Epithelial cell of esophagus (primary cell): ENCODE results near the gene LRRC3C.
"Not testable (repeated sequence)": the region's sequence is repeated elsewhere in the genome, so short reads cannot be mapped to it uniquely, and the experiment has no call there.

ENCODE experiments used
- DNase-seq: peaks from one replicate; pipeline ENCODE4 v3.0.0; 2010; ENCODE audit warnings: low read depth
- H3K4me3 ChIP-seq: 2 replicates; pipeline ENCODE4 v1.5.1; 2011; ENCODE audit warnings: mild to moderate bottlenecking, low read length, control low read depth
- TF ChIP-seq, protein P1 (sequence below): IDR thresholded peaks from 2 replicates; pipeline ENCODE4 v1.5.1; 2011; ENCODE audit warnings: low read depth, mild to moderate bottlenecking, low read length, control low read depth, inconsistent platforms; ENCODE audit not compliant: insufficient read depth; ENCODE audit errors: missing control alignments

Gene LRRC3C, protein sequence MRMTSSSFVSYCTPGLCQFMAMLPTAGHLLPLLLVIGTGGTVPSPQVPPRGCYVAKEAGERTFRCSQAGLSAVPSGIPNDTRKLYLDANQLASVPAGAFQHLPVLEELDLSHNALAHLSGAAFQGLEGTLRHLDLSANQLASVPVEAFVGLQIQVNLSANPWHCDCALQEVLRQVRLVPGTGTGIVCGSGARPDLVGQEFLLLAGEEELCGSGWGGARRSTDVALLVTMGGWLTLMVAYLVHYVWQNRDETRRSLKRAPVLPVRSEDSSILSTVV

DNA sequence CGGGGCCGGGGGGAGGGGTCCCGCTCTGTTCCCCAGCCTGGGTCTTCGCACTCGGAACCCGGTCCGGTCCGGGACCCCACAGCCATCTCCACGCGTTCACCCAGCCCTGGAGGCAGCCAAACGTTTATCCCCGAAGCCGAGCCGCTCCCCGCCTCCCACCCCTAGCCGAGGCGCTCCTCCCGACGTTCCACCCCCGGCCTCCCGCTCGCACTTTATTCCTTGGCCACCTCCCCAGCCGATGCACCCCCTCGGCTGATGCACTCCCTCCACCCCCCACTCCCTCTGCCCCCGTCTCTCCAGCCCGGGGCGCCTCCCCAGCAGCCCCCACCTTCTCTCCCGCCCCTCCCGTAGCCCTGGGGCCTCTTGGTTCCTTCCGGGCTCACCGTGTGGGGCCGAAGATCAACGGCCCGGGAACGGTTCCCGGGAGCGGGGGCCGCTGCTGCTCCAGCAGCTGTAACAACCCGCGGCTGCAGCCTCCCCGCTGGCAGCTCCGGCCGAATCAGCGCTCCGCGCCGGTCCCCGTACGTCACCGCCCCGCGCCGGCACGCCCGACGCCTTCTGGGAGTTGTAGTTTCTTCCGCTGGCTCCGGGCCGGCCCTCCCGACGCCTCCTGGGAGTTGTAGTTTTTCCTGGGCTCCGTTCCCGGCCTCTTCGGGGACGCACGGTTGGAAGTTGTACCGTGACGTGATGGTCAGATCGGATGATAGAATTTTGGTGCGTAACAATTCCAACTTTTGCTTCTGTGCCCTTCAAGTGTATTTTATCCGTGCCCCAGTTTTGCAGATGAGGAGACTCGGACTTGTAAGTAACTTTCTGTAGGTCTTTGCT, at the start of gene LRRC3C, which contains the start of gene ORMDL3:
Gene LRRC3C (plus strand): TSS at position 632 of the 828 bp plus-strand sequence. CDS start 13,792 bp downstream, outside the sequence.
Gene ORMDL3 (minus strand): TSS at position 501 of the 828 bp plus-strand sequence. CDS start 3,398 bp downstream, outside the sequence.
- TF ChIP-seq, protein P1, sequence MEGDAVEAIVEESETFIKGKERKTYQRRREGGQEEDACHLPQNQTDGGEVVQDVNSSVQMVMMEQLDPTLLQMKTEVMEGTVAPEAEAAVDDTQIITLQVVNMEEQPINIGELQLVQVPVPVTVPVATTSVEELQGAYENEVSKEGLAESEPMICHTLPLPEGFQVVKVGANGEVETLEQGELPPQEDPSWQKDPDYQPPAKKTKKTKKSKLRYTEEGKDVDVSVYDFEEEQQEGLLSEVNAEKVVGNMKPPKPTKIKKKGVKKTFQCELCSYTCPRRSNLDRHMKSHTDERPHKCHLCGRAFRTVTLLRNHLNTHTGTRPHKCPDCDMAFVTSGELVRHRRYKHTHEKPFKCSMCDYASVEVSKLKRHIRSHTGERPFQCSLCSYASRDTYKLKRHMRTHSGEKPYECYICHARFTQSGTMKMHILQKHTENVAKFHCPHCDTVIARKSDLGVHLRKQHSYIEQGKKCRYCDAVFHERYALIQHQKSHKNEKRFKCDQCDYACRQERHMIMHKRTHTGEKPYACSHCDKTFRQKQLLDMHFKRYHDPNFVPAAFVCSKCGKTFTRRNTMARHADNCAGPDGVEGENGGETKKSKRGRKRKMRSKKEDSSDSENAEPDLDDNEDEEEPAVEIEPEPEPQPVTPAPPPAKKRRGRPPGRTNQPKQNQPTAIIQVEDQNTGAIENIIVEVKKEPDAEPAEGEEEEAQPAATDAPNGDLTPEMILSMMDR = no peak
- peak; percentile 93 for DNase-seq
- H3K4me3 ChIP-seq = peak within 1 kb of the TSS; percentile 75

DNA sequence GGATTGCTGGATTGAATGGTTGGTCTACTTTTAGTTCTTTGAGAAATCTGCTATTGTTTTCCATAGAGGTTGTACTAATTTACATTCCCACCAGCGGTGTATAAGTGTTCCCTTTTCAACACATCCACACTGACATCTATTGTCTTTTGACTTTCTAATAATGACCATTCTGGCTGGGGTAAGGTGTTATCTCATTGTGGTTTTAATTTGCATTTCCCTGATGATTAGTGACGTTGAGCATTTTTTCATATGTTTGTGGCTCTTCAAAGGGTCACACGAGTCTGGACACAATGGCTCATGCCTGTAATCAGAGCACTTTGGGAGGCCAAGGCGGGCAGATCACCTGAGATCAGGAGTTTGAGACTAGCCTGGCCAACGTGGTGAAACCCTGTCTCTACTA, 41.4 kb upstream of the LRRC3C start:
- H3K4me3 ChIP-seq, DNase-seq: not testable (repeated sequence)

DNA sequence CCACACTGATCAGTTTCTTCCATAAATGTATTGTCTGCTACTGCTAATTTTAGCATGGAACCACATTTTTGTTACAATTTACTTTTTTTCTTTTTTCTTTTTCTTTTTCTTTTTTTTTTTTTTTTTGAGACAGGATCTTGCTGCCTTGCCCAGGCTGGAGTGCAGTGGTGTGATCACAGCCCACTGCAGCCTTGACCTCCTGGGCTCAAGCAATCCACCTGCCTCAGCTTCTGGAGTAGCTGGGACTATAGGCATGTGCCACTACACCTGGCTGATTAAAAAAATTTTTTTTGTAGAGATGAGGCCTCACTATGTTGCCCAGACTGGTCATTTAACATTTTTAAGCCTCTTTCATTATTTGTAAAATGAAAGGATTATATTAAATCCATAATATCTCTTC, 40.5 kb upstream of the LRRC3C start:
- no peak overlapping the region for H3K4me3 ChIP-seq
- TF ChIP-seq, protein P1 = no peak
- DNase-seq = no peak

DNA sequence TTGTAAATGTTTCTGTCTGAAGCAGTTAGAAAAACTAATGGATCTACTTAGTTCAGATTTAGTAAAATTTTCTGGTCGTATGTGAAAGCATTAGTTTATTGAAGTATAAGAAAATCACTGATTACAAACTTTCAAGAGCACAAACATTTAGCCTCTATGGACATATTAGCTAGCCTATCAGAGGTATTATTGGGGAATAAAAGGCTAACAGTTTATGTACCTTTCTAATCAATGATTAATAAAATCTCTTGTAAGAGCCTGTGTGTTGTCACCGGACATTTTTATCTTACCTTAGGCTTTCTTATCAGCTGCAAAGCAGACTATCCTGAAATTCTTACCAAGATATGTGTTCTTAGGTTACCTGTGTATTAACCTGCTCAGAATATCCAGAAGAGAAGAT, 38.3 kb upstream of the LRRC3C start:
- no peak overlapping the region for H3K4me3 ChIP-seq
- no peak for DNase-seq
- TF ChIP-seq, protein P1 = no peak

DNA sequence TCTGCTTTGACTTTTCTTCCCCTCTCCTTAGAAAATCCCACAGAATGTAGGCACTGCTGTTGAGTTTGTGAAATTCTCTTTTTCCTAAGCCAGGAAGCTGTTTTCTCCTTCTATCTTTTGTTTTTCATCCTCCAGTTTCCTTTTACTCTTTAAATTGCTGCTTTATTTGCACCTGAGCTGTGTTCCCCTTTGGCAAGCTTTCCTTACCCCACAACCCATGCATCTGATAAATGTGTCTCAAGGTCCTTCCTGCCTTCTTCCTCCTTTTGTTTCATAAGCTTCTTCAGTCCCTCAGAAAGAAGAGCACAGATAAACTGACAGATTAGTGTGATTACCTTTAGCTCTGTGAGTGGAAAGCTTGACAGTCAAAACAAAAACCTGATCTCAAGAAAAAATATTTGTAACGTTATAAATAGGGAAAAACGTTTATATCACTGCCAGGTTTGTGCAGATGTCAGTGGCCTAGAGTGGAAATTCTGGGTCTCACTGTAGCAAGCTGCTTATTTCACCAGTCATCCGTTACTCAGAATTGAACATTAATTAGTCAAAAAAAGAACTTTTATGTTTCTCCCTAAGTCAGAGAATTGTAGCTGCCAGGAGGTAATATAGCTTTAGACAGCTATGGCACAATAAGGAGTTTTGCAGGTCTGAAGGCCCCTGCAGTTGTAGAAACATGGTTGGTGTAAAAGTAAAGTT, 32.7 kb upstream of the LRRC3C start:
- no peak overlapping the region for H3K4me3 ChIP-seq
- TF ChIP-seq, protein P1 = no peak
- DNase-seq = no peak

DNA sequence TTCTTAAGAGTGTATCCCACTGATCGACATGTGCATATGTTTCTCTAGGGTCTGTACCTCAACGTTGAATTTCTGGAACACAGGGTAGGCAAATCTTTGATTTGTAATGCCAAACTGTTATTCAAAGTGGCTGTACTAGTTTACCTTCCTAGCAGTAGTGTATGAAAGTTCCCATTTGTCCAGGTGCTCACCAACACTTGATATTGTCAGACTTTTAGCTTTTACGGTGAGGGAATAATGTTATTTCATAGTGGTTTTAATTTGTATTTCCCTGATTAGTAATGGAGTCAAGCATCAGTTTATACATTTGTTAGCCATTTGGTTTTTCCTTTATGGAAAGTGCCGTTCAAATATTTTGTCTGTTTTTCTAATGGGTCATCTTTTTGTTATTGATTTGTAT, 29.4 kb upstream of the LRRC3C start:
- TF ChIP-seq, protein P1 = no peak
- H3K4me3 ChIP-seq = no peak overlapping the region
- DNase-seq = no peak

DNA sequence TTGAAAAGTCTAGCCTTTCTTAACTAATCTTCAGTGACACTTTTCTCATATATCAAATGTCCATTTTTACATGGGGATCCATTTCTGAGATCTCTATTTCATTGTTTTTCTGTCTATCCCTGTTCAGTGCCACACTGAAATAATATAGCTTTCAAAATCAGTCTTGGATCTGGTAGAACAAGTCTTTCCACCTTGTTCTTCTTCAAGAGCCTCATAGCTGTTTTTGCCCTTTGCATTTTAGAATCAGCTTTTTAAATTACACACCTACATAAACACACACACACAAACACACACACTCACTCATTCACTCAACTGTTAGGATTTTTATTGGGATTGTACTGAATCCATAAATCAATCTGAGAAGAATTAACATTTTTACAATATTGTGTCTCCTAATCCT, 28.3 kb upstream of the LRRC3C start:
- TF ChIP-seq, protein P1 = no peak
- DNase-seq = peak; percentile 55
- no peak overlapping the region for H3K4me3 ChIP-seq

DNA sequence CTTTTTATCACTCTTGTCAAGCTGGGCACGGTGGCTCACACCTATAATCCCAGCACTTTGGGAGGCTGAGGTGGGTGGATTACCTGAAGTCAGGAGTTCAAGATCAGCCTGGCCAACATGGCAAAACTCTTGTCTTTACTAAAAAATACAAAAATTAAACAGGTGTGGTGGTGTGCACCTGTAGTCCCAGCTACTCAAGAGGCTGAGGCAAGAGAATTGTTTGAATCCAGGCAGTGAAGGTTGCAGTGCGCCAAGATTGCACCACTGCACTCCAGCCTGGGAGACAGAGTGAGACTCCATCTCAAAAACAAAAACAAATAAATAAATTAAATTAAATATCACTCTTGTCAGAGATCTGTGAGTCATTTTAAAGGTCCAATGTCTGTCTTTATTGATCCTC, 25.5 kb upstream of the LRRC3C start:
- not testable (repeated sequence) for DNase-seq, H3K4me3 ChIP-seq
